ENCODE measurements around the gene USP48.

- TF ChIP-seq CTCF (tag by site-specific recombination; IDR thresholded peaks at IDR 0.05) (no peak), ZNF416 (tag by site-specific recombination; IDR thresholded peaks at IDR 0.05) (no peak), ZNF580 (tag by site-specific recombination; IDR thresholded peaks at IDR 0.05) (no peak), ZNF24 (tag by site-specific recombination; IDR thresholded peaks at IDR 0.05) (no peak), ZNF449 (tag by site-specific recombination; IDR thresholded peaks at IDR 0.05) (no peak), ZNF561 (tag by site-specific recombination; IDR thresholded peaks at IDR 0.05; ENCODE audit: borderline replicate concordance) (no peak), ZNF37A (tag by site-specific recombination; IDR thresholded peaks at IDR 0.05) (no peak), HOXA7 (CRISPR knock-in tag; IDR thresholded peaks at IDR 0.05; ENCODE audit: borderline replicate concordance) (no peak), ZBTB8A (tag by site-specific recombination; IDR thresholded peaks at IDR 0.05) (no peak)
- TF ChIP-seq, protein P1, sequence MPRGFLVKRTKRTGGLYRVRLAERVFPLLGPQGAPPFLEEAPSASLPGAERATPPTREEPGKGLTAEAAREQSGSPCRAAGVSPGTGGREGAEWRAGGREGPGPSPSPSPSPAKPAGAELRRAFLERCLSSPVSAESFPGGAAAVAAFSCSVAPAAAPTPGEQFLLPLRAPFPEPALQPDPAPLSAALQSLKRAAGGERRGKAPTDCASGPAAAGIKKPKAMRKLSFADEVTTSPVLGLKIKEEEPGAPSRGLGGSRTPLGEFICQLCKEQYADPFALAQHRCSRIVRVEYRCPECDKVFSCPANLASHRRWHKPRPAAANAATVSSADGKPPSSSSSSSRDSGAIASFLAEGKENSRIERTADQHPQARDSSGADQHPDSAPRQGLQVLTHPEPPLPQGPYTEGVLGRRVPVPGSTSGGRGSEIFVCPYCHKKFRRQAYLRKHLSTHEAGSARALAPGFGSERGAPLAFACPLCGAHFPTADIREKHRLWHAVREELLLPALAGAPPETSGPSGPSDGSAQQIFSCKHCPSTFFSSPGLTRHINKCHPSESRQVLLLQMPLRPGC (tag by site-specific recombination; IDR thresholded peaks at IDR 0.05), result no peak
Measured at GRCh38 chr1:21820597-21821232, 37.8 kb upstream of the USP48 start.
